ENCODE measurements around the gene STARD13.

The STARD13 gene

DNA sequence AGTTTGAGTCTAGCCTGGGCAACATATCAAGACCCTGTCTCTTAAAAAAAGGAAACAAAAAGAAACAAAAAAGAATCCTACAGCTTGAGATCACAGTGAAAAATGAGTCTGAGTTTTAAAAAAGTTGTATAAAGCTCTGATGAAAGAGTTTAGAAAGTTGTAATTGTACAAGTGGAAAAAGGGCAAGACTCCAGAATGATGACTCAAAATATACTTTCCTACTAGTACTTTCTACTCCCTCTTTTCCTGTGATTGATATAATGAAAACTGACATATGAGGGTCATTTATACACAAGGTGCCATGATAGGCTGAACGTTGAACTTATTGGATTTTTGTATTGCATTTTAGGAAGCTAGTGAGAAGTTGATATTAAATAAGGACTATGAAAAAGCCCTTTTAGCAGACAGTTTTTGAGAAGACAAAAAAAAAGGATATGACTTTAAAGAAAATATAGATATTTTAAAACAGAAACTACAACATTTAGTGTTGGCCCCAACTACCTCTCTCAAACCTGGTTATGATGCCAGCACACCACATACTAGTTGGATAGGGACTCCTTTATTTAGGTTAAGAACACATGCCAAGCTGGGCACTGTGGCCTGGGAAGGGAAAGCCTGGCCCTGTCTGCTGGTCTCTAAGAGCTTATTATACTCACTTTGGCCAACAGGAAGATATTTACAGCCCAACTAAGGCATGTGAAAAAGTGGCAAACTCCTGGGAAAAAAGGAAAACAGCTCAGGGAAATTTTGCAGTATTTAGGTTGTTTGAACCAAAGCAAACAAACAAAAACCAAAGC, 152.7 kb downstream of the STARD13 start:
- no peak for DNase-seq

DNA sequence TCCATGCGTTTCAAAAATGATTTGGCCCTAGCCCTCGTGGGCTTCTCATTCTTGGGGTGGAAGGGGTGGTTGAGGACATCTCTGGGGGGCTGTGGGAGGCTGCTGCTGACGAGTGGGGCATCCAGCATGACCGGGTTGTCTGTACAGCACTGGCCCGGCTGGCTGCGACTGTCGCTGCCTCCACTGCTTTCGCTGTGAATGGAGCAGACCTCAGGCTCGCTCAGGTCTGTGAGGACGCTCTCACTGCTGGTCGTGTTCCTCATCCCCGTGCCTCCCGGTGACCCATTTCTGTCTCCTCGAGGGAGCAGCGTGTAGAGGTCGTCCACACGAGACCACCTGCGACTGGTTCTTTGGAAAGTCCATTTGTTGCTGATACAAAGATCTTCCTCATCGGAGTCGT, 155.7 kb downstream of the STARD13 start:
- DNase-seq: no peak

DNA sequence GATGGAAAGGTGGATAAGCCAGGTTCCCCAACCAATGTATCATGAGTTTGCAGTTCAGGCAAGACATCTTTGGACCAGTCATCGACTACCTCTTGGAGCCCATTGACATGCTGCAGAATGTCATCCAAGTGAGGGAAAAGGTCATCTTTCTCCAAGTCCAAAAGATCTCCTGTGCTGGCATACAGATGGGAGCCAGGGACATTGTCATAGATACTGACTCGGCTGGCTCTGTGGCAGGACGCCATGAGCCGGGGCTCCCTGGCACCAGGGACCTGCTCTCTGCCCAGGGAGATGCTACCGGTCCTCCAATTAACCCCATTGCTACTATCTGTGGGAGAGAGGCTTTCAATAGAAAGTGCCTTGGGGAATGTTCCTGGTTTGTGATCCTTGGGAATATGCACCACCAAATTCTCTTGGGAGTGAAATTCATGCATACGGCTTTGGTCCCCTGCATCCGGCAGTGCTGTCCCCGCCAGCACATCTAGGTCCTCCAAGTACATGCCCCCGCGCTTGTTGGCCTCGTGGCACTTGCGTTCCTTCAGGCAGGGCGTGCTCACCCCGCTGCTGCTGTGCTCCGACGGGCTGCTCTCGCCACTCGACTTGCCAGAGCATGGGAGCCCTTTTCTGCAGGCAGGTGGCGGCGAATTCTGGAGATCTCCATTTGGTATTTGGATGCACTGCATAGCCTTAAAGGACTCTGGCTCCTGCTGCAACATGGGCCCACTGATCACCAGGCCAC, 156.3 kb downstream of the STARD13 start:
- no peak for DNase-seq

DNA sequence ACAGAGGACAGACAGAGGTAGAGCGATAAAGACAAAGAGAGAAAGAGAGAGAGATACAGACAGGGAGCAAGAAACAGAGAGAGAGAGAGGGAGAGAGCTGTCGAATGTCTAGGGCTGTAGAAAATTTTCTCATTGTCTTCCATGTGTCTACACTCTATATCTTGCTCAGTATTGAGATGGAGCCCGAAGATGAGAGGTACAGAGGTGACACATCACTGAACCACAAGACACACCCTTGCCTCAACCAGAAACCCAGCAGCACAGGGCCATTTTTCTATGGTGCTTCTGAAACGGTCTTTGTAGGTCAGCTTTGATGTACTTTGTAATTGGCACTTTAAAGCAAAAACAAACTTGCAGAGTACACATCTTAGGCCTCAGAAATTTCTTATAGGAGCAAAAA, 157.4 kb downstream of the STARD13 start:
- no peak for DNase-seq

DNA sequence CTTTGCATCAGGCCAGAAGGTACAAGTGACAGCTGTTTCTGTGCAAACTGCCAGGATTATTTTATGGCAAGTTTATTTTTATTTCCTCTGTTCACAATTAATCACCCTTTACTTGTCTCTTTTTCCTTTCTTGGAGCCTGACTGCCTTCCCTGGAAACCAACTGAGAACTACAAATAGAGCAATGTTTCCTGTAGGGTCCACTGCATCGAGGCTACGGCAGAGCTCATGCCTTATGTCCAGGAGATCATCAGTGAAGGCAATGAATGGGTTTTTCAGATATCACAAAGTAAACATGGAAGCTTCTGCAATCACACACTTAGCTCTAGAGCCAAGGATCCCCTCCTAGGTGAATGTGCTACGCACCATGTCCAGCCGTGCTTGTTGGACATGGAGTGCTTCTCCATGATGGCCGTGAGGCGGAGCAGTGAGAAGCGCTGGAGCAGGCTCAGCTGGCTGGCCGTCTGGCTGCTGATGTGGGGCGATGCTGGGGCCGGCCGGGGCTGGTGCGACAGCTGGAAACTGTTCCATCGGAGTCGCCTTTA, 158.5 kb downstream of the STARD13 start:
- DNase-seq: no peak

DNA sequence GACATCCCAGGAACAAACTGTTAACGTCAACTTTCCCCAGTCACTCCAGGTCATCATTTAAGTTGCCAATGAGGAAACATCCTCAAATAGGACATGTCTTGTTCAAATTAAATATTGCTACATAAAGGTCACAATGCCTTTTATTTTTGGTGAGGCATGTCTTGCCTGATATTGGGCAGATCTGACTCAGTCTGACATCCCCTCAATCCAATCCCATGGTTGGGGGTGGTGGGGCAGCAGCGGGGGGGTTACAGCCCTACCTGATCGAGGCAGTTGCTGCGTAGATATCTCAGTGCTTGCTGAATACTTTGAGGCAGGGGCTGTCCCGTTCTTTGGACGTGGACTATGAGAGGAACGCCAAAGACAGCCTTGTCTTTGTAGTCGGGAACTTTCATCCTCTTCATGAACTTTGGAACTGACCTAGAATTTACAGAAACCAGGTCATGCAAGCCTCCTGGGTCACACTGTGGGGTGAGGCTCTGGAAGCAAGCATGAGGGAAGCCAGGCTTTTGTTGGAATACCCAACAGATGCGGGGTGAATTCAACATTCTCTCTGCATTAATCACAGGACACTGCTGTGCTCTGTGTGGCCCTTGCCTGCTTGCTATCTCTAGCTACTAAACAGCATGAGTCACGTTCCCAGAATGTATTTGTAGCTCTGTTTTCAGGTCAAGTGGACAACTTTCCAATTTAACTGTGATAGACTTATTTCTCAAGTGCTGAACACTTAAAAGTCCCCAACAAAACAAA, 159.6 kb downstream of the STARD13 start:
- DNase-seq: no peak

- DNase-seq: no peak
Observed at GRCh38 chr13:33123066-33123859, 162.3 kb downstream of the STARD13 start.

- DNase-seq: no peak
Observed at GRCh38 chr13:33119856-33120543, 165.6 kb downstream of the STARD13 start.

DNA sequence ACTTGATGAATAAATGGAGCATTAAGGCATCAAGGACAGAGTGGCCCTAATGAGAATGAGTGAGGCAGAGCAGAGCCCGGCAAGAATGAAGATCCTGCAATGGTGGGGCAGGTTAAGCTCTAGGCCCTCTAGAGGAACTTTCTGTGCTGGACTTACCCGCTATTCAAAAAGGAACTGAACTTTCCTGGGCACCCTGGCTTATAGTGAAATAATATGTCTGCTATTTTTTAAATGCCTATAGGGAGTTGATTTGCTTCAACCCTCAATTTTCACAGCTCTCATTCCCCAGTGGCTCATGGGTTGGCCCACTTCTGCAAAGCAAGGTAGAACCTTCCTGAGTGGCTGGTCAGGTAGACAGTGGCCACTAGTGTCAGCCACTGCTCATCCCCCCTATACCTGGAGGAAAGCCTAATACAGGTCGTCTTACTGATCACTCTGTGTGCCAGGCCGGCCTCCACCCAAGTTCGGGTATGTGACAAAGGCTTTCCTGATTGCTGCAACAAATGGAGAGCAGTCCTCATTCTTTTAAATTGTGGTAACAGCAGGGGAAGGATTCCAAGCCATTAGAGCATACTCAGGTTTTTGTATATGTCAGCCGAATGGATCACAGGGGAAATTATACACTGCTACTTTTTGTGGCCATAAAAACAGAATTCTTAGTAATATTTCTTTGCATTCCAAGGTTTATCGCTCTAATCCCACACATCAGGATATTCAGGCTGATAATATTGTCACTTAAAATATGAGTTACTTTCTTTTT, 166.4 kb downstream of the STARD13 start:
- DNase-seq: no peak

DNA sequence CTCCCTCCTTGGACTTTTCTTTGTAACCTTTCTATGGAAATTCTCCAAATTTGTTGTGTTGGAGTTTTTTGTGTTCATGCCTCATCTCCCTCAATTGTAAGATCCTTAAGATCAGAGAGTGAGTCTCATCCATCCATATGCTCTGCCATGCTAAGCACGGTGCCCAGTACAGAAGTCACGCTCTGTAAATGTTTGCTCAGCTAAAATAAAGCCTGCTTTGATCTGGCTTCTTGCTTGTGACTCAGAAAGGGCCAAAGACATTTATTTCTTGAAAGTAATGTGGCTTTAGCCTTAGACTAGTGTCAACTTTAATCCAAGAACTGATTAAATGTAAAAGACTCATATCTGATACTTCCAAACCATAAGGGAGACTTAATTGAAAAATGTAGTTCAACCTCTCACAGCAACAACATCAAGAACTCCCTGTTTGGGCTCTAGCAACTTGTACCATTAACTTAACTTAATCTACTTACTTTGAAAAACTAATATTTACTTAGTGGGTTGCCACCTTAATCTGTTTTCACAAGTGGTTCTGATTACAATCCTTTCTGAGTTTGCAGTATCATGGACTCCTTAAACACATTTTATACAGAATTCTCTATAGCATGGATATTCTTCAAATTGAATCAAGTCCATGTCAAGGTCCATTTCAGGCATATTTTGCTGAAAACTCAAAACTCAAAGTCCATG, 169.1 kb downstream of the STARD13 start:
- no peak for DNase-seq

DNA sequence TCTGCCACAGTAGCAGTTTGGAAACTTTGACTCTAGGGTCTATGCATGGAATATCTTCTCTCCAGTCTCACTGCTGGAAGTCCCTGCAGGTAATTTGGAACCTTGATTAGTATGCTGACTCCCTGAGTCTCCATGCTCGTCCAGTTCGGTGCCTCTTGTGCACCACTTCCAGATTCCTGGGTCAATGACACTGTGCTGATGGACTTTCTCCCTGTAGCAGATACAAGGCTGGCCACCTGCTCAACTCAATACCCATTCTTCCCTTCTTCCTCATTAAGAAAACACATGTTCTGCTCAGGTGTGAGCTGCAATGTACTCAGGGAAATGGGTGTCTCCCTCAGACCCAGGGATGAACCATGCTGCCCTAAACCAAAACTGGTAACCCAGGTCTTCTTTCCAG, 170.3 kb downstream of the STARD13 start:
- no peak for DNase-seq

DNA sequence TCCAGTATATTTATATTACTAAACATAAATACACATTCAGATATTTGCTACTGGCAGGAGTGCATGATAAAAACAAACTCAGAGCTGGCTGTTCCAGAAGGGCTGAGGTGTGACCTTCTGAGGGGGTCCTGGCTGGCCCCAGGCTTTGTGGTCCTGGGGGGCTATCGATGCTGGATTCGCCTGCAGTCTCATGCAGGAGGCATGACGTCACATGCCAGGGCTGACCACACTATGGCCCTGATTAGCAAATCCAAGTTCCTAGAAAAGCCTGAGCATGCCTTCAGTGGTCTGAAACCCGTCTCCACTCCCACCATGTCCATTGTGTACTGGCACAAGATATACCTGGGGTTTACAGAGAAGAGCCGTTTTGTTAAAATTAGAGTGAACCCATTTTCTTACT, 171.4 kb downstream of the STARD13 start:
- DNase-seq: no peak

GRCh38 chr13:33112766-33113165, 172.8 kb downstream of the STARD13 start:
- DNase-seq: no peak

GRCh38 chr13:33111414-33112110, 174.0 kb downstream of the STARD13 start:
- no peak for DNase-seq

DNA sequence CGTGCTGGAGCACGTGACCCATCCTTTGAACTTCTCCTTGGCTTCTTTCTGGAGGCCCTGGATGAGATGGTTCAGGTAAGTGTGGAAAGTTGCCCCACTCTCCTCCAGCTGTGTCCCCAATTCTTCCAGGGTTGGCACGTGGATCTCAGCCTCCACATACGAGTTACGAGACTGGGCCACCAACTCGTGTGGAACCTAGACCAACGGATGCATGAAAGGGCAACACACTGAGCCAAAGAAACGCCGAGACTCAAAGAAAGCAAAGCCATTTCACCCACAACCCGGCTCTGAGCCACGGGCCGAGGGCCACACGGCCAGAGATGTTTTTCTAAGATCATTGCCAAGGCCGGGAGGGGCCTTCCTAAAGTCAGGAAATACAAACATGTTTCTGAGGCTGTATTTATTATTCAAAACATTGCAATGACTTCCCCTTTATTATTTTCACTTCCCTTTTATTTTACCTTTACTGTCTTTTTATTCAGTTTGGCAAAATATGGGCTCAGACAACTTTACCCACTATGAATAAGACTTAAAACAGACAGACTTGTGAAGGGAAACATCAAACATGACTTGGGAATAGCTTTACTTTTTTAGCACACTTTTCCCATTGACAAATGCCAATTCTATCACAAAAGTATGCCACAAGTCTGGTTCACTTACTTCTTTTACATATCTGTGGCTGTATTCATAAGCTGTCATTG, 174.7 kb downstream of the STARD13 start:
- DNase-seq: no peak

GRCh38 chr13:33110386-33110712, 175.2 kb downstream of the STARD13 start:
- DNase-seq: no peak

- DNase-seq: no peak
Observed at GRCh38 chr13:33109801-33110200, 175.8 kb downstream of the STARD13 start.

- no peak for DNase-seq
Observed at GRCh38 chr13:33109271-33109697, 176.3 kb downstream of the STARD13 start.

- no peak for DNase-seq
Observed at GRCh38 chr13:33108620-33109019, 176.9 kb downstream of the STARD13 start.

Data from activated CD8-positive, alpha-beta memory T cell treated with anti-CD3 and anti-CD28 coated beads, Interleukin-2, amount 50 U/mL, for 4 hours (primary cell).